Suppressor macrophage (primary cell): ENCODE results near the gene KRT8.
A peak's percentile ranks its signal among the peaks of the same experiment; 100 is the strongest.
"Not testable (repeated sequence)": the region's sequence is repeated elsewhere in the genome, so short reads cannot be mapped to it uniquely, and the experiment has no call there.

Experiments
- DNase-seq, 4 experiments: peaks; one replicate each; pipeline ENCODE4 v3.0.0-alpha.2; 2020 to 2022

The KRT8 gene

DNA sequence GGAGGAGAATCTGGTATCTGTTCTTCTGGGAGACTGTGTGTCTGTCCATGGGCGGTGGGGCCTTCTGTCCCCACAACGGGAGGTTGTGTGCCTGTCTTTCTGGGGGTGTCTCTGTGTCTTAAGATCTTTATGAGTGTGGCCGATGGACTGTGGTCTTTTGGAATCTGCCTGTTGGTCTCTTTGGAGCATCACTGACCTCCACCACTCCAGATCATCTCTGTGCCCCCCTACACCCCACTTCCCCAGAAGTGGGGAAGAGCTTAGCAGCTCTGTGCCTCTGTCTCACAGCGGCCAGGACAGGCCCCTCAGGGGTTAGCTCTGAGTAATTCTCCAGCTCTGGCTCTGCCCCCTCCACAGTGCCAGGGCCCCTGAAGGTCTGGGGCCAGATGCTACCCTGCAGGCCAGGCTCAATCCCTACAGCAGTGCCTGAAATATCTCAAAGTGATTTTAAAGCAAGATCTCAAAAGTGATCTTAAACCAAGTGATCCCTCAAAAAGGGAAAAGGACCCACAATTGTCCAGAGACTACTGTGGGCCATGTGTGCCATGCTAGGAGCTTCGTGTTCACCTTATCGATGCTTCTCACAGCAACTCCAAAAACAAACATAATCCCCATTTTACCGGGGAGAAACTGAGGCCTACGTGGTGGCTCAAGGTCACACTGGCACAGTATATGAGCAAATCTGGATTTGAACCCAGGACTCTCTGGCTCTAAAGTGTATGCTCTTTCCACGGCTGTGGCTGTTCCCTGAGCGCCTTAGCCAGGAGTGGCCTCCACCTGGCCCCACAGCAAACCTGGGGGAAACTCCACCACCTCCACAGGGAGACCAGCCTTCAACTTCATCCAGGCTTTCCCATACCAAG is 30.1 kb downstream of the KRT8 start:
- peak in 1 of 4 experiments; percentile 11 for DNase-seq

DNA sequence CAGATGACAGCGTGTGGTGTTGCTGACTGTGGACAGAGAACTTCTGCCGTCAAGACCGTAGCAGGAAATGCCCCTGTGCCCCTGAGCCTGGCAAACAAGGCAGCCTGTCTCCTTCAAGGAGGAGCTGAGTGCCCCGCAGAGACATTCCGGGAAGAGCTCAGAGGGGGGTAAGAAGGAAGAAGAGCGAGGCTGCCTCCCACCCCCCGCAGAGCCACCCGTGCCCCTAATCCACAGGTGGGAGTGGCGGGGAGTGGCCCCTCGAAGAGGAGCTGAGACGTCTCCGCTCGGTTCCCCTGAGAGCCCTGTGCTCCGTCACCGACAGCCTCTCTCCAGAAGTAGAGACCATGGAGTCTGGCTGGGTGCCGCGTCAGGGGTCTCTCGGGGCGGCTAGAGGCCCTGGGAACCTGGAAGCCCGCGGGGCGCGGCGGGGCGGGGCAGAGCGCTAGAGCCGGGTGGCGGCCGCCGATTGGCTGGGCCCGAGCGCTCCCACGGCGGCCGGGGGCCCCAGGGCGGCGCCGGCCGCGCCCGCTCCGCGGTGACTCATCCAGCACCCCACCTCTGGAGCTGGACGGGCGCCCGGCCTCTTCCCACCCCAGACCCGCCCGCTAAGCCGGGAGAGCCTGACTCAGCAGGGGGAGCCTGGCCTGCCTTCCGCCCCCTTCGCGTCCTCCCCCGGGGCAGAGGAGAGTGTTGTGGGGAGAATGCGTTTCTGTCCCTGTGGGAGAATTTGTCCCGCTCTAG is 30.9 kb downstream of the KRT8 start:
- DNase-seq: peak; percentile 85 to 92 (median 88)

DNA sequence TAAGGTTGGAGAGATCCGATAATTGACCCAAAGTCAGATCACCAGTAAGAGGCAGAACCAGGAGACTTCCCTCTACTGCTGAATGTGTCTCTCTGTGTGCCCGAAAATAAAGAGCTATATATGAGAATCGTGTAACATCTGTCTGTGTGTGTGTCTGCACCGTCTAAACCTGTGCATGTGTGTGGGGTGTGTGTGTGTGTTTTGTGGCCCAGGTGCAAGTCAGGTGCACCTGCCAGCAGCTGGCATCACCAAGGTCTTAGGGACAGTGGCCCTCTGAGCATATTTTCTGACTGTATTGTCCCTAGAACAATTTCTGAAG is 31.4 kb downstream of the KRT8 start:
- no peak for DNase-seq

DNA sequence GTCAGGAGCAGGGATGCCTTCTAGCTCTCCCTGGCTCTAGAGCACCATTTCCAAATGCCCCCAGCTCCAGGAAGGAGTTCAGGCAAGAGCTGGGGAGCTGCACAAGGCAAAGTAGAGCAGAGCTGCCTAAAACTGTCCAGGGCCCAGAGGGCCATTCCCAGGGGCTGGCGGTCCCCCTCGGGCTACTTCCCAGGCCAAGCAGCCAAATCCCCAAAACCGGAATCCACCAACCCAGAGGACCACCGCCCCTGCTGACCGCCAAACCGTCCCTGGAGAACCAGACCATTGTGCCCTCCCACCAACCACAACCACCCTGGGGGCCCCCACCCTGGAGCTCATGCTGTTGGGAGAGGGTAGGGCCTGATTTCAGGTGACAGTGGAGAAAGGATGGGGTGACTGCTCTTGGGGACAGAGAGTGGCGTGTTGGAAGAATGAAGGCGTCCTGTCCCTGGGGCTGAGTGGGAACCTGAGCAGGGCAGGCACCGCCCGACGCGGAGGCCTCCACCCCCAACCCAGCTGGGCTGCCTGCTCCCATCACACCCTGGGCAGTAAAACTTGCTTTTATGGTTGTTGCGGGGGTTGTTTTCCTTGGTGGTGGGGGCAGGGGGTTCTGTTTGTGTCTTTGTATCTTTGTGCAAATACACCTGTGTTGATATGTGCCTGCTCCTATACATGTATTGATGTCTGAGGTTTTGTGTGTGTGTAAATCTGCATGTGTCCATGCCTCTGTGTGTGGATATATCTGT is 32.1 kb downstream of the KRT8 start:
- DNase-seq: no peak

DNA sequence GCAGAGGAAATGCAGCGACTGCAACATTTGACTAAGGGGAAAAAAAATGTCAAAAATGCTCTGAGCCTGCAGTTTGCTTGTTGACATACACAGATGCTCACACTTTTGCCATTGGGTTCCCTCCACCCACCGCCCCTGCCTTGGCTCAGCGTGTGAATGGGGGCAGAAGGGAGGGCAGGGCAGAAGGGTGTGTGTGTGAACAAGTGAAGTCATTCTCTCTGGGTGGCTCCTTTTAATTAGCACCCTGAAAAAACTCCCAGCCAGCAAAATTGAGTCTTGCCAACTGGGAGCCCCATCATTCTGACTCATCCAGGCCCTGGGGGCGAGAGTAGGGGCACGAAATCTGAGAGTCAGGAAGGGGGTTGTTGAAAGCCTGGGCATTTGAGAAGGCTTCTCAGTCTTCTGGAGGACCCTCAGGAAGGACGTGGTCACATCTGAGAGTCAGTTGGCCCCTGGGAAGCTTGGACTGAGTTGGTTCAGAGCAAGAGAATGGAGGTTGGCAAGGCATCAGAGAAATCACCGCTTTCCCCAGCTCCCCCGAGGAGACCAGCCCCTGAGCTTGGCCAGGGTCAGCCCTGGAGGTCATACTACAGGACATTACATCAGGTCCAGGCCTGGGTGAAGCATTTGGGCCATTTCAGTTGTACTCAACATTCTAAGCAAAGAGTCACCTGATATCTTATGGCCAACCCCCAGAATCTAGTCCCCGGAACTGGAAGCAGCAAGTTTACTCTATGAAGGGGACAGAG is 33.4 kb downstream of the KRT8 start:
- DNase-seq: peak; percentile 75 to 91 (median 80)

DNA sequence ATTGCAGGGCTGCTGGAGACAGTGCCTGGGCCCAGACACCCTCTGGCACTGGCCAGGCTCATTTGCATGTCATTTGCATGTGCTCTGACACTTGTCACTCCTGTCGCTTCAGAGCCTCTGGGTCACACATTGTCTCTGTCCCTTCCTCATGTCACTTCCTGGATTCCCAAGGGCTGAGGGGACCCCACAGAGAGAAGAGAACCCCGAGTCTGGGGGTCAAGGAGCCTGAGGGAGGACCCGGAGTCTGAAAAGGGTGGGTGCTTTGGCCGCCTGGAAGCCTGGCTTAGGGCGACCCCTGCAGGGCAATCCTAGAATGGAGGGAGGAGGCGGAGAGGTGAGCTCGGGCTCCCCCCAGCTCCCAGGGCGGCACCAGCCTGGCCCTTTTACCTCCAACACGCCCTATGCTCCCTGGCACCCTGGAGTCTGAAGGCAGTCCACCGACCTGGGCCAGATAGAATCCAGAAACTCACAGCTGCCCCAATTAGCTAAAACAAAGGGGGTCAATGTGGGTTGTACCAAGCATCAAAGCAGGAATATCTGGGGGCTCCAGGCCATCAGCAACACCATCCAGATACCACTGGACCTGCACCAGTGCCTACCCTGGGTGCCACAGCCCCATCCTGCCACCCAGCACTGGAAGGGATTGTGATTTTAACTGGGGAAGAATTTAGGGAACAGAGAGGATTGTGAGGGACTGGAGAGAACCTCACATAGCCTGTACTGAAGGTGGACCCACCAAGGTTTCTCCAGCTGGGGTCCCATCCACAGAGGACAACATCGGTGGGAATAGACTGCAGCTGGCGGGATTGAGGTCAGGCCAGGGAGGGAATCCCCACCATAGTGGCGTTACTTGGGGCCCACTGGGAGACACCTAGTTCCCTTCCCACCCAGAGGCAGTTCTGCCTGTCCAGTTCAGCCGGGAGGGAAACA is 34.2 kb downstream of the KRT8 start:
- DNase-seq: peak; percentile 62 to 79 (median 71)

DNA sequence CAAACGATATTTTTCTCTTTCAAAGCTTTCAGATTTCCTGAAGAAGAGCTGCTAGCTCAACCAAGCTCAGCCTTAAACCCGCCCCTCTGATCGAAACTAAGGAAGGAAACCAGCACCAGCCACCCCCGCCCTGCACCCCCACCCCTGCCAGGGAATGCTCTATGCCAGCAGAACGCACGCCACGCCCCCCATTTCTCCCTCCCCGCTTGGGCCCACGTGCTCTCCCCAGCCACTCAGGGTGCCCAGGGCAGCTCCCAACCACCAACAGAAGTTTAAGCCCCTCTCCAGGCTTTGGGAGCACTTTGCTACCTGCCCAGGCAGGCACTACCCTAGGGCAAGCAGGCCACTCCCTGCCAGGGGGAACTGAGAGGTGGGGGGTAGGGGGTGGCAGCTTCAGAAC is 37.2 kb downstream of the KRT8 start:
- peak; percentile 87 to 94 (median 90) for DNase-seq

DNA sequence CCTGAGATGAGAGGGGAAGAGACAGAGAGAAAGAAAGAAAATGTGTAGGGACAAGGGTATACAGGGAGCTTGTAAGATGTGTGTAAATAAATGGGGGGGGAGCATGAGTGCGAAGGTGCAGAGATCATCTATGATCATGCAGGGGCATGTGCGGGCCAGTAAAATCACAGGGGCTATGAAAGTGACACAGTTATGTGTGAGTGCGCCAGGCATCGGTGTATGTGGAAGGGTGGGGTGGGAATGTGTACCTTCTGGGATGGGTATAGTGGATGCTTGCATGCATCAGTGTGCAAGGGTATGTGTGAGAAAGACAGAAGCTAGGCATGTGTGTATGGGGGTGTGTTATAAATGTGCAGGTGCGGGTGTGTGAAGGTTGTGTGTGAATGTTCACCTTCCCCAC is 37.7 kb downstream of the KRT8 start:
- no peak for DNase-seq

DNA sequence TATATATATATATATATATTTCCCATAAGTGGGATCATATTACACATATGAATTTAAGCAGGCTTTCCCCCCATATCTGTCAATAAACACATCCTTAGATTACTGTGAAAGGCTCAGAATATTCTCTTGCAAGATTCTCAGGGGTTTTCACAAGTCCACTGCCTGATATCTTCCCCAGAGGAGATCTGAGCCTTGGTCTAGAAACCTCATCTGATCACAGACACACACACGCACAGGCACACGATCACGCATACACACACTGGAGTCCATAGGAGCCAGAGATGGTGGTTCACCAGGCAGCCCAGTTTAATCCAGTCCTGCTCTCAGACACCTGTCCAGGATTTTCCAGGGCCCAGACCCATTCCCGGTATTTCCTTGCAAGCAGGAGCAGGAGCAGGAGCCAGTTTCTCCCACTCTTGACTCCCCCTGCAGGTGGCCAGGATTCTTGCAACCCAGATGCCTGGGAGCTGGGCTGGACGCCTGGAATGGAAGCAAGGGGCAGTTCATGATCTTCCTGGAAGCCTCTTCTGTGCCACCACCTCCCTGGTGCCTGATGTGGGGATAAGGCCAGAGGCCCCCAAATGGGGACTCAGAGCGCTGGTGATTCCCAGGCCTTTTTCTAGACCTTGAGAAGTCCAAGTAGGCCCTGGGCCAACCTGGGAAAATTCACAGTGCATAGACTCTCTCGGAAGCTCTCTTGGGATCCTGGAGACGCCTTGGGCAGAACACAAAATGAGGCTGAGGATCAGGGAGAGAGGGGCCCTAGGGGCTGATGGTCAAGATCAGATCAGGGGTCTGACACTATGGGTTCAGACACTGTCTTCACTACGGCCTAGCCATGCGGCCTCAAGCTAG is 39.6 kb downstream of the KRT8 start:
- DNase-seq: peak; percentile 60 to 78 (median 69)

DNA sequence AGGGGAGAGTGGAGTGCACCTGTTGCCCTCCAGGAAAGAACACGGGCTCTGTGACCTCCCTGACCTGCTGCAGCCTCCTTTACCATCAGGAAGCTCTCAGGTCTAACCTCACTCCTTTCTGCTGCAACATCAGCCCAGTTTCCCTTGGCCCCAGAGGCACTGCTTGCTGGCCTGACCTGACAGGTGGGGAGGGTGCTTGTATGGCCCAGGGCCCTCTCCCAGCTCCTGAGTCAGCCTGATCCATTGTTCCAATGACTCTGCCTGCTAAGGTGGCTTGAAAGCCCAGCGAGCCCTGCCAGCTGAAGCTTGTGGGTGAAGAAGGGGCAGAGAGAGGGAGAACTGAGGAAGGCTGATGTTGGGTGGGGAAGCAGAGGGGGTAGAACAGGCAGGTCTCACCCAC is 42.9 kb downstream of the KRT8 start:
- no peak for DNase-seq

DNA sequence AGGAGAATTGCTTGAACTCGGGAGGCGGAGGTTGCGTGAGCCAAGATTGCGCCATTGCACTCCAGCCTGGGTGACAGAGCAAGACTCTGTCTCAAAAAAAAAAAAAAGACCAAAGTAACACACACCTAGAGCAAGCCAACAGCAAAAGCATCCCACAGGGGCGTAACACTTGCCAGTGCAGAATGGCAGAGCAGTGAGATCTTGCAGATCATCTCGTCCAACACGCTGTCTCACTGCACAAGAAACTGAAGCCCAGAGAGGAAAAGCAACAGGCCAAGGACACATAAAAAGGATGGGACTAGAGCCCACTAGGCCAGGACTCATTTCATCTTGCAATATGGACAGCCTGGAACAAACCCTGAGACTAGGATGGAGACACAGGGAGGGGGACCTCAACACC is 43.4 kb downstream of the KRT8 start:
- no peak for DNase-seq

DNA sequence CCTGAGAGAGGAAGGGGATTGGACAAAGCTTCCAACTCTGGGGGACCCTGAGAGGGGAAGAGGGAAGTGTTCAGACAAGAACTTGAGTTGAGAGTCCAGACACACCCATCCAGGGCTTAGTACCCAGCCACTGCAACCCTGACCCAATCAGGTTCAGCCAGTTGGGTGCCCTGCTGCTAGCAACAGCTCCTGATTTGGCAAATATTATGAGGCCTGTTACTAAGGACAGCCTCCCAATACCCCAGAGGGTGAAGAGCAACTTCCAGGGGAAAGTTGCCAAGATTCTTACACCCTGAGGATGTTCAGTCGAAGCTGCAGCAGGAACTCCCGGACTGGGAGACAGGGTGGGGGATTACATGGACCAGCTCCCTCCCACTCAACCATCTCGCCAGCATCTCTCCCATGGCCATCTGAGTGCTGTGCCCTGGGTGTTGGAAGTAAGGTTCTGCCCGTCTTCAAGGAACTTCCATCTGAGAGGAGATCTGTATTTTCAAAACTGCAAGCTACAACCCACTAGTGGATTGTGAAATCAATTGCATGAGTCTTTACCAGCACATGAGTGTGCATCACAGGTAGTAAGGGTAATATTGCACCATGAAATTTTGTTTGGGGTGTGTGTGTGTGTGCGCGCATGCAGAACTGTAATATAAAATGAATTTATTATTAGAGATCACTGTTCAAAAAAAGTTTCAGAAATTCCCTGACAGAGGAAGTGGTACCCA is 44.6 kb downstream of the KRT8 start:
- DNase-seq: peak; percentile 53 to 84 (median 67)

DNA sequence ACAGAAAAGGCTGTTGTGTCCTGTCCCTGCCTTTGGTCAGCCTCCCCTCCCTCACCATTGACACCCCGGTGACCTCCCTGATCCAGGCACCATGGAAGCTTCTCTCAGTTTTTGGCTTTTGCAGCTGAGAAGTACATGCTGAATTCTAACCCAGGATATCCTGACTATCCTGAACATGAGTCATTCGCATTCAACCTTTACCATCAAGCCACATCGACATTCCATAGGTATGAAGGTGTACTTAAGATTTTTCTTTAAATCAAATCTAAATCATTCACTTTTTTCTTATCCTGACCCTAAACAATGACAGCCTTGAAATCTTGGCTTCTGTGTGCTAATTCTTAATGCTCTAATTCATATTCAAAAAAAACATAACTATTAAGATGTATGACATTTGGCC is 47.4 kb downstream of the KRT8 start:
- DNase-seq: no peak

DNA sequence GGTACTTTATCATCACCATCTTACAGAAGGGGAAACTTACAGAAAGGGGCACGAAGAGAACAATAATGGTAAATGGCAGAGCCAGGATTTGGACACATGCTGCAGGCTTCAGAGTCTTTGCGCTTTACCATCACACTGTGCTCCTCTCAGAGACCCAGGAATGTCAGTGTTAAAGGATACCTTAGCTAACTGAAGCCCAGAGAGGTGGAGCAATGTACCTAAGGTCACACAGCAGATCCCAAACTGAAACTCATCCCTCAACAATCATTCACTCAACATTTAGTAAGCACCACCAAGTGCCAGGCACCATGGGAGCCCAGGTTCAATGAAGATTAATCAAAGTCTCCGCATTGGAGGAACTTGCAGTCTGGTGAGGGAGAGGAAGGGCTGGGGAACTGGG is 48.1 kb downstream of the KRT8 start:
- DNase-seq: no peak

DNA sequence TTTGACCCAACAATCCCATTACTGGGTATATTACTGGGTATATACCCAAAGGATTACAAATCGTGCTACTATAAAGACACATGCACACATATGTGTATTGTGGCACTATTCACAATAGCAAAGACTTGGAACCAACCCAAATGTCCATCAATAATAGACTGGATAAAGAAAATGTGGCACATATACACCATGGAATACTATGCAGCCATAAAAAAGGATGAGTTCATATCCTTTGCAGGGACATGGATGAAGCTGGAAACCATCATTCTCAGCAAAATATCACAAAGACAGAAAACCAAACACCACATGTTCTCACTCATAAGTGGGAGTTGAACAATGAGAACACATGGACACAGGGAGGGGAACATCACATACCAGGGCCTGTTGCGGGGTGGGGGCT is 48.8 kb downstream of the KRT8 start:
- not testable (repeated sequence) for DNase-seq

DNA sequence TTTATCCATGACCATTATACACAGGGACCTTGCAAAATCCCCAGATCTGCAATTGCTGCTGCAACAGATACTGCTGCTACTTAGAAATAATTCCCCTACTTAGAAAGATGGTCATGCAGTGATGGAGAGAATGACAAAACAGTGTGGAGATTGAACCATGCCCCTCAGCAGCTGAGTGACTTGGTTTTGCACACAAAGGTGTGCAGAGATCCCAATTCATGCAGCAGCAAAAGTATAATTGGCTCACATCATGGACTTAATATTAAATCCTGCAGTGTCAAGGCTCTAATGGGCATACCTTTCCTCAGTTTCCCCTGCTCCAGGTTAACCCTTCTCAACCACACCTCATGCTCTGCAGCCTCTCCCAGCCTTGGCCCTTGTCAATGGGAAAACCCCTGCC is 53.1 kb downstream of the KRT8 start:
- DNase-seq: no peak

DNA sequence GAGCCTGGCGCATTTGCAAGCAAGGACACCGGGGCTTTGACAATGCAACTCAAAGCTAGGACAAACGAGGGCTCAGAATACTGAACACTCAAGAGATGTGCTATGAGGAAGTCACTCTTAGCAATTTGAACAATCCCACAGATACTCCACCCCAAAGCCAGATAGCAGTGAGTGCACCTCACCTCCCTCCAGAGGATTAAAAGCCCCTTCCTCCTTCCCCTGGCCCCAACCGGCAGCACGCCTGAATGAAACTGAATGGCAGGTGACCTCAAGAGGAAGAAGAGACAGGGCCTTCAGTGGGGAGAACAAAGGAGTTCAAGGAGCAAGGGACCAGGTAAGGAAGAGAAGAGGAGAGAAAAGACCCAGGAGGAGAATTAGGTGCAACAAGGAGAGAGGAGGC is 54.2 kb downstream of the KRT8 start:
- DNase-seq: no peak

DNA sequence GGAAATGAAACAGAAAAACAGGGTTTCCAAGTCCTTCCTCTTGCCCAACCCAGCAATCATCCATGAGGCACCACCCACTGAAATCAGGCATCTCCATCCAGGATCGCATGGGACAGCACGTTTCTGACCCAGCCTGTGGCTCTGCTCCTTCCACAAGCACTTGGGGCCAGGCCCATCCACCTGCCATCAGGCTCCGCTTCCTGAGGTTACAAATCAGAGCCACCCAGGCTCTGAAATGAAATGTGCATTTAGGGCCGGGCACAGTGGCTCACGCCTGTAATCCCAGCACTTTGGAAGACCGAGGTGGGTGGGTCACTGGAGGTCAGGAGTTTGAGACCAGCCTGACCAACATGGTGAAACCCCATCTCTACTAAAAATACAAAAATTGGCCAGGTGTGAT is 55.4 kb downstream of the KRT8 start:
- DNase-seq: no peak

DNA sequence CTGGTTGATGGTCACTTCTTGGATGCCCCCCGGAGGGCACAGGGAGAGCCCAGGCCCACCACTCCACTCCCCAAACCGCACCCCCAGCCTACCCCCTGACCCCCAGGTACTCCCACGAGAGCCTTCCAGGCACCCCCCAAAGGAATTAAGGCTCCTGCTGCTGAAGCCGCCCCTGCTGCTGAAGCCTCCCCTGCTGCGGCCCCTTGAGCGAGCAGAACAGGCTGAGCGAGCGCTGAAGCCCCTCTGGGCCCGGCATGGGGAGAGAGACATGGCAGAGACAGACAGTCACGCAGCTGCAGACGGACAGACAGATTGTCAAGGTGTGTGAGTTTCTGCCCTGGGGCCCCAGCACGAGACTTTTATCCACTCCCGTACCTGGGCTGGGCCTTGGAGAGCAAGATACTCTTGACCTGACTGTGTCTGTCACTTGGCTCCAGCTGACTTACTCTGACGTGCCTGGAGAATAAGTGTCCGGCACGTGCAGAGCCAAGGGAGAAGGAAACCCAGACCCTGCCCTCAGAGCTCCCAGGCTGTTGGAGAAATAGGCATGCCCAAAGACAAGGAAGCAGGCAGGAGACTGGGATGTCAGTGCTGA is 56.1 kb downstream of the KRT8 start, which contains the start of gene KRT78:
Gene KRT78 (minus strand): TSS at position 334 of the 595 bp plus-strand sequence. CDS start 64 bp downstream, at position 270.
- no peak for DNase-seq
